Measurements from ENCODE around the gene GCLC. TPM values are rescaled to one million over a fixed set of nuclear protein-coding genes. Genes with fewer than 3 reads are reported as not detected.

The GCLC gene
- 19.5 TPM for total RNA-seq

GRCh38 chr6:53544470-53545308 lies at the start of gene GCLC:
TSS of gene GCLC (minus strand) at chr6:53545101. CDS start at chr6:53544645, 456 bp downstream.
- peaks cover 39% of the 10 kb centered on the region for H3K4me1 ChIP-seq (ENCODE audit: insufficient read depth, low read length)
- H3K9me3 ChIP-seq (ENCODE audit: low read depth, low read length): no peaks in the 10 kb centered on the region
- no peaks in the 10 kb centered on the region for H3K27me3 ChIP-seq (ENCODE audit: insufficient read depth, low read length)
- peak within 1 kb of the TSS; percentile 78 for H3K4me3 ChIP-seq (ENCODE audit: low read length)

DNA sequence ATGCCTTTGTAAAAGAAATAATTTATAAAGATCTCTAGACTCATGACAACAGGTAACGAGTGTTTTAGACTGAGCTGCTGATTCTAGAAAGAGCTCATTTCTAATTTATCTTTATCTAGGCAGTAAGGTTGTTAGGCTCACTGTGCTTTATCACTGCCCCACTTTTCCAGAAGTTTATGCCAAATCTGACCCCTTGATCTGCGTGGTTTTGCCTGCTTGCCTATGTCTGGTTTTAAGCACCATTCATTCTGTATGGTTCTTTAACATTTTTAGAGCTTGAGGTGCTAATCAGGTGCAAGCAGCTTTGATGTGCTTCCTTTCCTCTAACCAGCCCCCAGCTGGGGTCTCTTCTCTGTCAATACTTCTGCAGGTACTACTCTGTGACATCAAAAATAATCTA lies 49.7 kb upstream of the GCLC start:
- no peaks in the 10 kb centered on the region for H3K27me3 ChIP-seq (ENCODE audit: insufficient read depth, low read length)
- no peaks in the 10 kb centered on the region for H3K9me3 ChIP-seq (ENCODE audit: low read depth, low read length)
- H3K4me1 ChIP-seq (ENCODE audit: insufficient read depth, low read length): peaks cover 18% of the 10 kb centered on the region
- no peak overlapping the region for H3K4me3 ChIP-seq (ENCODE audit: low read length)

- Histone ChIP-seq H3K4me1 (ENCODE audit: insufficient read depth, low read length) (peaks cover 18% of the 10 kb centered on the region), H3K9me3 (ENCODE audit: low read depth, low read length) (no peaks in the 10 kb centered on the region), H3K27me3 (ENCODE audit: insufficient read depth, low read length) (no peaks in the 10 kb centered on the region), H3K4me3 (ENCODE audit: low read length) (no peak overlapping the region)
Observed at GRCh38 chr6:53593001-53593488, 48.1 kb upstream of the GCLC start.

DNA sequence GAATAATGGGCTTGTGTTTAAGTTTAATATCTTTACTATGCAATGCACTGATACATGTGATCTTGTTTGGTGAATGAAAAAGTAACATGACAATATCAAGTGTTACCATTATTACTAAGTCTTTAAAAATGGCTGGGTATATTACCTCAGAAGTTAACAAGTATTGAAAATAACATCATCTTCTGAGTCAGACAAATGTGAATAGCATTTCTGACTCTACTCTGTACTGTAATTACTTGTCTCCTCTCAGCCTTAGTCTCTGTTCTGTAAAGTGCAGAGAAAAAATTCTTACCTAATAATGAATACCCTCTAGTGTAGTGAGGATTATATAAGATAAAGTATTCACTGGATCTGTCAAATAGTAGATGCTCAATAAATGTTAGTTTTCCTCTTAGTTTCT lies 47.0 kb upstream of the GCLC start:
- H3K4me3 ChIP-seq (ENCODE audit: low read length): no peak overlapping the region

GRCh38 chr6:53588816-53589509 lies 44.1 kb upstream of the GCLC start:
- Histone ChIP-seq H3K27me3 (ENCODE audit: insufficient read depth, low read length) (no peaks in the 10 kb centered on the region), H3K9me3 (ENCODE audit: low read depth, low read length) (no peaks in the 10 kb centered on the region), H3K4me1 (ENCODE audit: insufficient read depth, low read length) (peaks cover 15% of the 10 kb centered on the region), H3K4me3 (ENCODE audit: low read length) (no peak overlapping the region)

More for the DNA sequence above, 47.0 kb upstream of the GCLC start:
- peaks cover 18% of the 10 kb centered on the region for H3K4me1 ChIP-seq (ENCODE audit: insufficient read depth, low read length)
- H3K27me3 ChIP-seq (ENCODE audit: insufficient read depth, low read length): no peaks in the 10 kb centered on the region
- no peaks in the 10 kb centered on the region for H3K9me3 ChIP-seq (ENCODE audit: low read depth, low read length)

DNA sequence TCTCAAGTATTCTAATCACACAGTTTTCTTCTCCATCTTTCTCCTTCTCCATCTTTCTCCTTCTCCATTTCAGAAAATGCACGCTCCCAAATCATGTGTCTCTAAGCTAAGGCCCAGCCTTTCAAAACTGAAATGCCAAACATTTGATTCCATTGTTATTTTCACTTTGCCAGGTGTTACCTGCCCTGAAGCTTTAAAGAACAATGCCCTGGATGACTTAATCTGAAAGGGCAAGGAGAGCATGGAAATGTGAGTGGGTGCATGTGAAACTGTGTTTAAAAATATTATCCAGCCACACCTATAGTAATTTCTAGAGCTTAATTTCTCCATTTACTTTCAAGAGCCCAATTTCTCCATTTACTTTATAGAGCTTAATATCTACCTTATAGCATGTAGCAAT lies 42.4 kb upstream of the GCLC start:
- H3K9me3 ChIP-seq (ENCODE audit: low read depth, low read length): no peaks in the 10 kb centered on the region
- peaks cover 9% of the 10 kb centered on the region for H3K4me1 ChIP-seq (ENCODE audit: insufficient read depth, low read length)
- H3K4me3 ChIP-seq (ENCODE audit: low read length): no peak overlapping the region
- H3K27me3 ChIP-seq (ENCODE audit: insufficient read depth, low read length): no peaks in the 10 kb centered on the region

- Histone ChIP-seq H3K4me1 (ENCODE audit: insufficient read depth, low read length) (peaks cover 9% of the 10 kb centered on the region), H3K27me3 (ENCODE audit: insufficient read depth, low read length) (no peaks in the 10 kb centered on the region), H3K9me3 (ENCODE audit: low read depth, low read length) (no peaks in the 10 kb centered on the region), H3K4me3 (ENCODE audit: low read length) (no peak overlapping the region)
Observed at GRCh38 chr6:53585208-53585900, 40.5 kb upstream of the GCLC start.

DNA sequence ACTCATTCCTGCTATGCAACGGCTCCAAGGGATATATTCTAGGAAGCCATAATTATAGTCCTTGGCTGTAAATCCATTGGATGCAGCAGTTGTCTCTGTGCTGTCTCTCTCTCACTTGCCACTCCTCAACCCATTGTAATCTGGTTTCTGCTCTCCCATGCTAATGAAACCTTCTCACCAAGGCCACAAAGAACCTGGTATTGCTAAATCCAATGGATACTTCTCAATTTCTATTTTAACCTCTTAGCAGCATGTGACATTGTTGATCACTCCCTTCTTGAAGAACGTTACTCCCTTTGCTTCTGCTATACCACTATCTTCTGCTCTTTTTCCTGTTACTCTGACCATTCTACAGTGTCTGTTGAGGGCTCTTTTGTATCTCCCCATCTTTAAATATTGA lies 39.8 kb upstream of the GCLC start:
- no peaks in the 10 kb centered on the region for H3K9me3 ChIP-seq (ENCODE audit: low read depth, low read length)
- no peaks in the 10 kb centered on the region for H3K27me3 ChIP-seq (ENCODE audit: insufficient read depth, low read length)
- peaks cover 9% of the 10 kb centered on the region for H3K4me1 ChIP-seq (ENCODE audit: insufficient read depth, low read length)
- no peak overlapping the region for H3K4me3 ChIP-seq (ENCODE audit: low read length)

GRCh38 chr6:53583451-53583850 lies 38.5 kb upstream of the GCLC start:
- no peak overlapping the region for H3K4me3 ChIP-seq (ENCODE audit: low read length)
- no peaks in the 10 kb centered on the region for H3K27me3 ChIP-seq (ENCODE audit: insufficient read depth, low read length)
- H3K9me3 ChIP-seq (ENCODE audit: low read depth, low read length): no peaks in the 10 kb centered on the region
- H3K4me1 ChIP-seq (ENCODE audit: insufficient read depth, low read length): peaks cover 9% of the 10 kb centered on the region

GRCh38 chr6:53582963-53583362 lies 38.1 kb upstream of the GCLC start:
- Histone ChIP-seq H3K9me3 (ENCODE audit: low read depth, low read length) (no peaks in the 10 kb centered on the region), H3K4me1 (ENCODE audit: insufficient read depth, low read length) (peaks cover 9% of the 10 kb centered on the region), H3K27me3 (ENCODE audit: insufficient read depth, low read length) (no peaks in the 10 kb centered on the region), H3K4me3 (ENCODE audit: low read length) (no peak overlapping the region)

- no peaks in the 10 kb centered on the region for H3K9me3 ChIP-seq (ENCODE audit: low read depth, low read length)
- H3K4me1 ChIP-seq (ENCODE audit: insufficient read depth, low read length): peaks cover 9% of the 10 kb centered on the region
- no peaks in the 10 kb centered on the region for H3K27me3 ChIP-seq (ENCODE audit: insufficient read depth, low read length)
- H3K4me3 ChIP-seq (ENCODE audit: low read length): no peak overlapping the region
Observed at GRCh38 chr6:53581856-53582255, 37.0 kb upstream of the GCLC start.

DNA sequence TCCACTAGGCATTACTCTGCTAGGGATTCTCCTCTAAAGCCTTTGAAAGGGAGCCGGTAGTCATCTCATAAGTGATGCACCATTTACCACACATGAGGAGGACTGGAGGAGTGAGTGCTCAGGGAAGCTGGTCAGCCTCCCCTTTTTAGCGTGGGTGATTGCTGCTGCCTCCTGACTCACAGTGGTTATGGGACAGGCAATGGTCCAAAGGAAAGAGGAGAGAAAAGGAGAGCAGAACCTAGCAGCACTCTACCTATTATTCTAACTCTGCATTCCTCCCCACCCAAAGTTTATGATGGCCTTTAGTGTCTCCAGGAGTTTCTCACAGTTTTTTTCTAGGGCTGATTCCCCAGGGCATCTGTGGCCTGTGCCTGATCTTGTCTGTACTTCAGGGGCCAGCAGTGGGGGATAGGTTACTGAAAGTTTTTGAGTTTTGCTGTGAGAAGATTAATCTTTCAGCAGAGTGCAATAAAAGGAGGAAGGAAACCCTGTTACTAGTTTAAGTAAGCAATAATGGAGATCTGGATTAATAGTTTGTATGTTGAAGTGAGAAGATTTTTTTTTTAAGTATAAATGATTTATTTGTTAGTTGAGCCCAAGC lies 36.4 kb upstream of the GCLC start:
- Histone ChIP-seq H3K9me3 (ENCODE audit: low read depth, low read length) (no peaks in the 10 kb centered on the region), H3K4me3 (ENCODE audit: low read length) (no peak overlapping the region), H3K4me1 (ENCODE audit: insufficient read depth, low read length) (peaks cover 9% of the 10 kb centered on the region), H3K27me3 (ENCODE audit: insufficient read depth, low read length) (no peaks in the 10 kb centered on the region)

DNA sequence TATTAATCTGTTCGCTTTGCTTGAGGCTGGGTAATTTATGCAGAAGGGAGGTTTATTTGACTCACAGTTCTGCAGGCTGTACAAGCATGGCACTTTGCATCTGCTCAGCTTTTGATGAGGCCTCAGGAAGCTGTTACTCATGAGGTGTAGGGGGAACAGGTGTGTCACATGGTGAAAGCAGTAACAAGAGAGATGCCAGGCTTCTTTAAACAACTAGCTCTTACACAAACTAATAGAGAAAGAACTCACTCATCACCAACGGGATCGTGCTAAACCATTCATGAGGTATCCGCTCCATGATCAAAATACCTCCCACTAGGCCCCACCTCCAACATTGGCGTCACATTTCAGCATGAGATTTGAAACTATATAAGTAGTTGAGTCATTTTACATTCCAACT lies 34.4 kb upstream of the GCLC start:
- Histone ChIP-seq H3K4me3 (ENCODE audit: low read length) (no peak overlapping the region), H3K4me1 (ENCODE audit: insufficient read depth, low read length) (peaks cover 9% of the 10 kb centered on the region), H3K9me3 (ENCODE audit: low read depth, low read length) (no peaks in the 10 kb centered on the region), H3K27me3 (ENCODE audit: insufficient read depth, low read length) (no peaks in the 10 kb centered on the region)

GRCh38 chr6:53578371-53578770 lies 33.5 kb upstream of the GCLC start:
- H3K4me3 ChIP-seq (ENCODE audit: low read length): no peak overlapping the region
- H3K9me3 ChIP-seq (ENCODE audit: low read depth, low read length): no peaks in the 10 kb centered on the region
- H3K4me1 ChIP-seq (ENCODE audit: insufficient read depth, low read length): peaks cover 9% of the 10 kb centered on the region
- H3K27me3 ChIP-seq (ENCODE audit: insufficient read depth, low read length): no peaks in the 10 kb centered on the region

DNA sequence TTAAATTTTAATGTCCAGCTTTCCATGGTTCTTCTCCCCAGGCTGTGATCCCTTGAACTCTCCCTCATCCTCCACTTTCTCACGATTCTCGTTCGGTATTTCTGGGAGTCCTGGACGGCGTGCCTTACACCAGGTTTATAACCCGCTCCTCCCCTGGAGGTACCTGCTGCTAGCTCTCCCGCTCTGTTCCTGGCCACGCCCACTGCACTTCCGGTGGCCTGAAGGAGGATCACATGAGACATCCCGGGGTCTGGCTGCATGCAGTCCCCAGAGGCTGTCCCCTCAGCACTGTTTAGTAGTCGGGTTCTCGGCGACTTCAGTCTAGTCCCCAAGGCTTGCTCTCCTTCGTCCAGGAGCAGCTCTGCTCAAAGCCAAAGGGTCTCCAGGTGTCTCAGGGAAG lies 28.4 kb upstream of the GCLC start:
- H3K4me3 ChIP-seq (ENCODE audit: low read length): no peak overlapping the region
- no peaks in the 10 kb centered on the region for H3K4me1 ChIP-seq (ENCODE audit: insufficient read depth, low read length)
- no peaks in the 10 kb centered on the region for H3K9me3 ChIP-seq (ENCODE audit: low read depth, low read length)
- H3K27me3 ChIP-seq (ENCODE audit: insufficient read depth, low read length): no peaks in the 10 kb centered on the region
